Ishikawa (cell line): Measurements from ENCODE around the gene SEH1L.
A peak's percentile ranks its signal among the peaks of the same experiment; 100 is the strongest.

Source experiments
- CEBPB ChIP-seq: IDR thresholded peaks from 2 replicates; pipeline ENCODE4 v1.6.1; 2012
- CREB1 ChIP-seq: IDR thresholded peaks from 2 replicates; pipeline ENCODE4 v1.6.1; 2012; ENCODE audit warnings: low read depth
- EP300 ChIP-seq: IDR thresholded peaks from 2 replicates; pipeline ENCODE4 v1.6.1; 2012; ENCODE audit warnings: borderline replicate concordance
- FOXM1 ChIP-seq: IDR thresholded peaks from 2 replicates; pipeline ENCODE4 v1.6.1; 2012; ENCODE audit warnings: low read depth, borderline replicate concordance
- MAX ChIP-seq: IDR thresholded peaks from 2 replicates; pipeline ENCODE4 v1.6.1; 2012
- RAD21 ChIP-seq: IDR thresholded peaks from 2 replicates; pipeline ENCODE4 v1.6.1; 2012; ENCODE audit warnings: low read depth
- TEAD4 ChIP-seq: IDR thresholded peaks from 2 replicates; pipeline ENCODE4 v1.6.1; 2012
- USF1 ChIP-seq: IDR thresholded peaks from 2 replicates; pipeline ENCODE4 v1.6.1; 2012
- YY1 ChIP-seq: IDR thresholded peaks from 2 replicates; pipeline ENCODE4 v1.6.1; 2012; ENCODE audit warnings: low read depth
- ZBTB7A ChIP-seq: IDR thresholded peaks from 2 replicates; pipeline ENCODE4 v1.6.1; 2012; ENCODE audit warnings: low read depth

- TF ChIP-seq MAX (no peak), EP300 (no peak), YY1 (no peak), ZBTB7A (no peak), TEAD4 (peak; percentile 80), USF1 (no peak), CREB1 (no peak), CEBPB (no peak), RAD21 (peak; percentile 100), FOXM1 (no peak)
Observed at GRCh38 chr18:12934454-12935071, 13.2 kb upstream of the SEH1L start.
